SK-N-SH (cell line): ENCODE results near the gene RLN2. TPM values are rescaled to one million over a fixed set of nuclear protein-coding genes. Genes with fewer than 3 reads are reported as not detected.

Source experiments
- CTCF ChIA-PET: fragments of 300-600, 350-600 bp; formaldehyde crosslinking; extraction: SDS; loops from one replicate; lab custom pipeline; 2021; lab: Yijun Ruan, JAX
- POLR2A ChIA-PET: fragments of 350-600 bp; sonication (Branson Sonifier 250); formaldehyde crosslinking; extraction: SDS; loops from one replicate; lab custom pipeline; 2020; ENCODE audit warnings: antibody characterized with exemption, inconsistent platforms; lab: Yijun Ruan, JAX
- DNase-seq: peaks from one replicate; pipeline ENCODE4 v3.0.0; 2012
- H2AFZ ChIP-seq: fragments of 200-600 bp; sonication (generic); 2 replicates; pipeline ENCODE4 v1.8.1; 2016; ENCODE audit warnings: antibody characterized with exemption, mild to moderate bottlenecking, low read depth
- H3F3A ChIP-seq: fragments of 200-600 bp; sonication (generic); replicated peaks from 2 replicates; pipeline ENCODE3; 2016; ENCODE audit warnings: antibody characterized with exemption, mild to moderate bottlenecking; ENCODE audit not compliant: insufficient read depth
- H3K27ac ChIP-seq, 2 experiments: fragments of 200-500 bp in 1 of 2; fragments of 200-600 bp in 1 of 2; sonication (Bioruptor generic) in 1 of 2; sonication (generic), shearing (Covaris generic) in 1 of 2; 2 replicates each; pipeline versions ENCODE4 v1.5.1 to v1.6.1; 2014 to 2016; ENCODE audit warnings: low read depth in 2 of 2, inconsistent platforms in 1 of 2, low read length in 1 of 2, mild to moderate bottlenecking in 1 of 2, mixed read lengths in 1 of 2
- H3K27me3 ChIP-seq: fragments of 200-600 bp; sonication (generic), shearing (Covaris generic); 2 replicates; pipeline ENCODE4 v1.6.1; 2016; ENCODE audit warnings: mixed run types; ENCODE audit not compliant: insufficient read depth
- H3K36me3 ChIP-seq, 2 experiments: fragments of 200-500 bp in 1 of 2; fragments of 200-600 bp in 1 of 2; sonication (Bioruptor generic) in 1 of 2; sonication (generic) in 1 of 2; replicated peaks in 1 of 2; 2 replicates each; pipeline versions ENCODE3 to v1.5.1; 2014 to 2016; ENCODE audit warnings: low read length in 1 of 2, mild to moderate bottlenecking in 1 of 2; ENCODE audit not compliant: insufficient read depth in 2 of 2, control insufficient read depth in 1 of 2
- H3K4me1 ChIP-seq, 2 experiments: fragments of 200-500 bp in 1 of 2; fragments of 200-600 bp in 1 of 2; sonication (Bioruptor generic) in 1 of 2; sonication (generic), shearing (Covaris generic) in 1 of 2; 2 replicates each; pipeline versions ENCODE4 v1.5.1 to v1.6.1; 2014 to 2016; ENCODE audit warnings: low read depth in 1 of 2, low read length in 1 of 2, mixed run types in 1 of 2; ENCODE audit not compliant: insufficient read depth in 2 of 2, control insufficient read depth in 1 of 2
- H3K4me2 ChIP-seq: fragments of 200-600 bp; sonication (generic), shearing (Covaris generic); 2 replicates; pipeline ENCODE4 v1.6.1; 2017; ENCODE audit warnings: mixed run types
- H3K4me3 ChIP-seq, 2 experiments: fragments of 200-500 bp in 1 of 2; fragments of 200-600 bp in 1 of 2; sonication (Bioruptor generic) in 1 of 2; sonication (generic), shearing (Covaris generic) in 1 of 2; 2 replicates each; pipeline versions ENCODE4 v1.5.1 to v1.8.1; 2014 to 2016; ENCODE audit warnings: low read depth in 2 of 2, inconsistent platforms in 1 of 2, low read length in 1 of 2, mild to moderate bottlenecking in 1 of 2, mixed read lengths in 1 of 2, moderate library complexity in 1 of 2
- H3K79me2 ChIP-seq: fragments of 200-600 bp; sonication (generic); 2 replicates; pipeline ENCODE4 v1.8.1; 2017; ENCODE audit warnings: mild to moderate bottlenecking; ENCODE audit not compliant: insufficient read depth
- H3K9ac ChIP-seq: fragments of 200-600 bp; sonication (generic); 2 replicates; pipeline ENCODE4 v1.6.1; 2017; ENCODE audit warnings: mixed run types
- H3K9me2 ChIP-seq: fragments of 200-600 bp; sonication (generic); 2 replicates; pipeline ENCODE4 v1.6.1; 2017; ENCODE audit warnings: mixed run types
- H3K9me3 ChIP-seq: fragments of 200-600 bp; sonication (generic); 2 replicates; pipeline ENCODE4 v1.6.1; 2017; ENCODE audit warnings: mixed run types, mild to moderate bottlenecking, moderate library complexity
- H4K20me1 ChIP-seq: fragments of 200-600 bp; sonication (generic); 2 replicates; pipeline ENCODE4 v1.6.1; 2017; ENCODE audit warnings: mild to moderate bottlenecking, mixed run types; ENCODE audit not compliant: insufficient read depth
- CHD2 ChIP-seq: fragments of 150-350 bp; IDR thresholded peaks from 2 replicates; pipeline ENCODE4 v1.6.1; 2018; ENCODE audit warnings: low read length; ENCODE audit not compliant: partially characterized antibody
- EP300 ChIP-seq, 2 experiments: IDR thresholded peaks; 2 replicates each; pipeline versions ENCODE4 v1.4.0 to v1.6.1; 2012; ENCODE audit warnings: borderline replicate concordance in 1 of 2, low read depth in 1 of 2, low read length in 1 of 2
- EZH2phosphoT487 ChIP-seq: fragments of 200-600 bp; sonication (generic); IDR thresholded peaks from 2 replicates; pipeline ENCODE4 v1.6.1; 2017; ENCODE audit warnings: low read depth, mixed run types, mild to moderate bottlenecking, antibody characterized with exemption, moderate library complexity, borderline replicate concordance
- FOSL2 ChIP-seq: IDR thresholded peaks from 2 replicates; pipeline ENCODE4 v1.4.0; 2012; ENCODE audit warnings: low read depth, mild to moderate bottlenecking, moderate library complexity, borderline replicate concordance
- FOXJ3 ChIP-seq: sonication (generic); formaldehyde crosslinking; IDR thresholded peaks from 2 replicates; pipeline ENCODE4 v1.5.1; 2020; ENCODE audit warnings: mild to moderate bottlenecking, missing genetic modification reagents
- FOXM1 ChIP-seq: IDR thresholded peaks from 2 replicates; pipeline ENCODE4 v1.4.0; 2012; ENCODE audit warnings: low read depth, mild to moderate bottlenecking
- GATA2 ChIP-seq: sonication (generic); formaldehyde crosslinking; IDR thresholded peaks from 2 replicates; pipeline ENCODE4 v1.5.0; 2020; ENCODE audit warnings: mild to moderate bottlenecking, missing genetic modification reagents
- IRF3 ChIP-seq: fragments of 150-350 bp; IDR thresholded peaks from 2 replicates; pipeline ENCODE4 v1.6.1; 2016; ENCODE audit warnings: mild to moderate bottlenecking, low read depth, low read length
- MAX ChIP-seq: IDR thresholded peaks from 2 replicates; pipeline ENCODE4 v1.4.0; 2012; ENCODE audit warnings: low read depth
- MXI1 ChIP-seq: IDR thresholded peaks from 2 replicates; pipeline ENCODE4 v1.6.1; 2012; ENCODE audit warnings: mild to moderate bottlenecking, low read depth, low read length, improper control_type of control experiment
- NFIC ChIP-seq: IDR thresholded peaks from 2 replicates; pipeline ENCODE4 v1.4.0; 2012; ENCODE audit warnings: borderline replicate concordance
- NRF1 ChIP-seq: IDR thresholded peaks from 2 replicates; pipeline ENCODE4 v1.6.1; 2012; ENCODE audit warnings: low read depth, mild to moderate bottlenecking, low read length
- PBX3 ChIP-seq: IDR thresholded peaks from 2 replicates; pipeline ENCODE4; 2012
- POLR2AphosphoS5 ChIP-seq: IDR thresholded peaks from 2 replicates; pipeline ENCODE4 v1.6.1; 2012; ENCODE audit warnings: low read depth, low read length
- RCOR1 ChIP-seq: fragments of 150-350 bp; IDR thresholded peaks from 2 replicates; pipeline ENCODE4 v1.6.1; 2017; ENCODE audit warnings: antibody characterized with exemption, low read length
- REST ChIP-seq: IDR thresholded peaks from 2 replicates; pipeline ENCODE4 v1.6.1; 2012; ENCODE audit warnings: mild to moderate bottlenecking, low read depth, low read length, moderate library complexity
- RXRA ChIP-seq: IDR thresholded peaks from 2 replicates; pipeline ENCODE4 v1.4.0; 2012; ENCODE audit warnings: low read depth, mild to moderate bottlenecking, borderline replicate concordance
- SIN3A ChIP-seq: IDR thresholded peaks from 2 replicates; pipeline ENCODE4 v1.6.1; 2012; ENCODE audit warnings: low read depth, mild to moderate bottlenecking, low read length, moderate library complexity, borderline replicate concordance
- TAF1 ChIP-seq: IDR thresholded peaks from 2 replicates; pipeline ENCODE4 v1.6.1; 2012; ENCODE audit warnings: low read depth, mild to moderate bottlenecking, low read length, moderate library complexity, borderline replicate concordance
- TCF12 ChIP-seq: IDR thresholded peaks from 2 replicates; pipeline ENCODE4 v1.4.0; 2012
- TEAD4 ChIP-seq: IDR thresholded peaks from 2 replicates; pipeline ENCODE4 v1.4.0; 2012; ENCODE audit warnings: mild to moderate bottlenecking, borderline replicate concordance; ENCODE audit not compliant: insufficient read depth
- USF1 ChIP-seq: IDR thresholded peaks from 2 replicates; pipeline ENCODE4 v1.4.0; 2012; ENCODE audit warnings: low read depth, borderline replicate concordance
- USF2 ChIP-seq: fragments of 150-350 bp; IDR thresholded peaks from 2 replicates; pipeline ENCODE4 v1.6.1; 2017; ENCODE audit warnings: antibody characterized with exemption, low read length, low read depth, borderline replicate concordance
- YY1 ChIP-seq: IDR thresholded peaks from 2 replicates; pipeline ENCODE4 v1.4.0; 2012; ENCODE audit warnings: low read depth, mild to moderate bottlenecking
- WGBS: methylation state at CpG from one replicate; pipeline ENCODE4 v1.1.6; 2017; ENCODE audit warnings: low lambda C conversion rate; 5-methylcytosine and 5-hydroxymethylcytosine counted together
- polyA plus RNA-seq, 3 experiments: library from polyadenylated mRNA; depleted of rRNA; stranded (reverse); fragments of >200 nt; gene quantifications; 2 replicates each; pipeline ENCODE4 v1.2.3, GENCODE V29; 2012

RLN2 gene
- polyA plus RNA-seq, 1 of the 3 experiments (the other 2 are of a cell fraction) = 0.51 TPM

- Histone ChIP-seq H4K20me1 (no peaks in the 10 kb centered on the region), H3K4me1 (peaks cover 0 to 14% of the 10 kb centered on the region in 2 experiments; a peak in 1 of 4 replicates), H3K27me3 (no peaks in the 10 kb centered on the region), H3K4me2 (peak overlapping the region; percentile 44), H2AFZ (peak overlapping the region; percentile 28; the same call in 1 of the 2 replicates), H3K36me3 (no peaks in the 10 kb centered on the region), H3K79me2 (no peaks in the 10 kb centered on the region), H3K9me2 (no peaks in the 10 kb centered on the region), H3K9me3 (no peaks in the 10 kb centered on the region), H3F3A (no peaks in the 10 kb centered on the region), H3K9ac (no peak overlapping the region), H3K27ac (peak overlapping the region; percentile 33 to 56; a peak in 2 of 4 replicates), H3K4me3 (0 out of 4 replicates have a peak overlapping the region, but pooled peaks of 1 of the 2 experiments have one; percentile 3)
- WGBS = 32% methylated on average over 6 of the region's 6 CpGs
- ChIA-PET POLR2A (no interaction called here), CTCF (interaction anchor here (1.1 kb wide), 1 partner anchor 83 kb away, joined by 4 read pairs; no protein-coding TSS in a partner anchor)
- DNase-seq = no peak
- TF ChIP-seq USF2 (no peak), TCF12 (peak; percentile 41; the same call in 1 of the 2 replicates), IRF3 (no peak), MXI1 (no peak), NRF1 (no peak), GATA2 (CRISPR knock-in tag) (no peak), FOXJ3 (no peak), SIN3A (no peak), YY1 (no peak), MAX (no peak), RCOR1 (no peak), FOXM1 (no peak), REST (no peak), RXRA (no peak), NFIC (0 out of 2 replicates have a peak, but pooled peaks have one; percentile 8), TEAD4 (peak; percentile 73), FOSL2 (peak; percentile 65; the same call in 1 of the 2 replicates), EP300 (IDR thresholded peaks at IDR 0.05; ENCODE audit: borderline replicate concordance in 1 of 2, low read depth in 1 of 2, low read length in 1 of 2) (peak in 1 of 2 experiments; percentile 63; a peak in 2 of 4 replicates), POLR2AphosphoS5 (no peak), CHD2 (no peak), EZH2phosphoT487 (no peak), USF1 (no peak), TAF1 (no peak), PBX3 (peak; percentile 45)
Observed at GRCh38 chr9:5269249-5269715, 35.2 kb downstream of the RLN2 start.
